HL-60/S4 treated with phorbol 12-myristate 13-acetate at 8.2 ng/mL for 4 days and 3 days (cell line): ENCODE results near the gene CD86.
"Not testable (repeated sequence)": the region's sequence is repeated elsewhere in the genome, so short reads cannot be mapped to it uniquely, and the experiment has no call there.

ENCODE experiments used
- in situ Hi-C: fragments of 300-500 bp; cut with MboI; formaldehyde crosslinking; loops from 2 replicates; pipeline ENCODE4 v1.15.0; 2022; ENCODE audit warnings: low sequenced_read_pairs

Gene CD86

DNA sequence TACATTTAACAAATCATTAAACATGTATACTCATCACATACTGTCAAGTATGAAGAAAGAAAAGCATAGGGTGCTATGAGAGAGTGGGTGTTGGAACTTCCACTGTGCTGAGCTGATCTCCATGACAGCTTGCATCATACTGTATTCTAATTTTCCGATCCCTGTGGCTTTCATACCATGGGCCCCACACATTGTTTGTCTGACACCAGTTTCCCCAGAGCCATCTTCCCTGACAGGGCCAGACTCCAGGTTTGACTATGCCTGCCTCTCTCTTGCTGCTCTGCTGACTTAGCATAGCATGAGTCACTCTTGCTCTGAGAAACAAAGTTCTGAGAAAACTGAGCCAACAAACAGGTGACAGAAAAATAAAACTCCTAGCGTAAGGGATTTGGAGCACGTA is 91.3 kb downstream of the CD86 start:
- in situ Hi-C loops: no loop called here

DNA sequence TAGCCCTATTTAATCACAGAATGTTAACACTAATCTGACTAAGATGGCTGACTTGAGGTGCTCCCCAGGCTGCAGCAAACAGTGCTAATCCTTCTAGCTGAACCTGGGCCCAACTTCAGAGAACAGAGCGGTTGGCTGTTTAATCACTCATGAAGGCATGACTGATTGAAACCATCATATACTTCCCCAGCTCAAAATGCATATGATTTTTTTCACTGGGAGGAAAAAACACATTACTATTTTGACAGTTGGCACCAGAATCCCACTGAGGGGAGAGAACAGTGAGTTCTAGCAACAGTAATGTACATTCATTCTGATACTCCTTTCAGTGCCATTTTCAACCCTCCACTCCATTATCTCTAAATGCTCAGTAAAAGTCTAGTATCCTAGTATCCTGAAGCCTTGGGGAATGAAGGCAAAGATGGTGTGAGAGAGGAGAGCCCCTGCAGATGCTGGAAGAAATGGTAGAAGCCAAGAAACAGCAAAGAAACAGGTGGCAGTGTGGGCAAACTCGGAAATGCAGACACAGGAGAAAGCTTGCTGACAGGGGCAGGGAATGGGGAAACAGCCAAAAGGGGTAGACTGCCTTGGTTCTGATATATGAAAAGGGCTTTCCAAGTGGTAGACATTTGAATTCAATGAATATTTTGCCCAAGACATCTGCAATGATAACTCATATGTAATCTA is 93.9 kb downstream of the CD86 start:
- in situ Hi-C loops: no loop called here

DNA sequence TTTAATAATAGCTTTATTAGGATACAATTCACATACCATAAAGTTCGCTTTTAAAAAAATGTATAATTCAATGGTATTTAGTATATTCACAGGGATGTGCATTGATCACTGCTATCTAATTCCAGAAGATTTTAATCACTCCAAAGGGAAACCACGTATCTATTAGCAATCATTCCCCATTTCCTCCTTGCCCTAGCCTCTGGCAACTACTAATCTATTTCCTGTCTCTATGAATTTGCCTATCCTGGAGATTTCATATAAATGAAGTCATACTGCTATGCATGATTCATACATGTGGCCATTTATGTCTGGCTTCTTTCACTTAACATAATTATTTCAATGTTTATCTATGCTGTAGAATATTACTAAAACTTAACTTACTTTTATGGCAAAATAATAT is 96.3 kb downstream of the CD86 start:
- in situ Hi-C loops: no loop called here

DNA sequence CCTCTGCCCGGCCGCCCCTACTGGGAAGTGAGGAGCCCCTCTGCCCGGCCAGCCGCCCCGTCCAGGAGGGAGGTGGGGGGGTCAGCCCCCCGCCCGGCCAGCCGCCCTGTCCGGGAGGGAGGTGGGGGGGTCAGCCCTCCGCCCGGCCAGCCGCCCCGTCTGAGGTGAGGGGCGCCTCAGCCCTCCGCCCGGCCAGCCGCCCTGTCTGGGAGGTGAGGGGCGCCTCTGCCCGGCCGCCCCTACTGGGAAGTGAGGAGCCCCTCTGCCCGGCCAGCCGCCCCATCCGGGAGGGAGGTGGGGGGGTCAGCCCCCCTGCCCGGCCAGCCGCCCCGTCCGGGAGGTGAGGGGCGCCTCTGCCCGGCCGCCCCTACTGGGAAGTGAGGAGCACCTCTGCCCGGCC is 109.8 kb downstream of the CD86 start:
- in situ Hi-C loops: not testable (repeated sequence)

DNA sequence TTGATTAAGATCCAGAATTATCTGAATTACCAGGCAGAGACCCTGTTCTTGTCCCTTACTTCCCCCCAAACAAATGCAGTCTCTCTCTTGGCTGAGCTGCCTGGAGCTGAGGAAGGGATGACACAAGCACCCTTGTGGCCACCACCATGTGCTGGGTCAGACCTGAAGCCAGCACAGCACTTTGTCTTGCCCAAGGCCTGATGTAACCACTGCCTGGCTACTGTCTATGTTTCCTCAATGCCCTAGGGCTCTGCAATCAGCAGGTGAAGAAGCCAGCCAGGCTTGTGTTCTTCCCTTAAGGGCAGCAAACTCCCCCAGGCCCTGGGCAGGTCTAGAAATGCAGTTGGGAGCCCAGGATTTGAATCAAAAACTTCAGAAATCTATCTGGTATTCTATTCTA is 112.5 kb downstream of the CD86 start:
- in situ Hi-C loops: no loop called here

DNA sequence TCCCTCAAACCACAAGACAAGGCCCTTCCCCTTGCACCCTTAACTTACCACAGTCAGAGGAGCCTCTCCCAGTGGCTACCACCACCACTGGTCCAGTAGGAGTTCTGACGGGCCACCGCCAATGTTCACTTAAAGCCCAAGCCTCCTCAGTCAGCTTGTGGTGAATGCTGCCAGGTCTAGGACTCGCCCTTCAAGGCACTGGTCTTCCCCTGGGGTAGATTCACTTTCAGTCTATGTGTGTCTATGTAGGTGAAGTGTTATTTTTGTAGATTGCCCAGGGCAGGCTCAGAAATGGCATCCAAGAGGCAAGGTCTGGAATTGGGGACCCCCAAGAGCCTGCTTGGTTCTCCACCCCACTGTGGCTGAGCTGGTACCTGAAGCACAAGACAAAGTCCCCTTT is 112.9 kb downstream of the CD86 start:
- in situ Hi-C loops: no loop called here

DNA sequence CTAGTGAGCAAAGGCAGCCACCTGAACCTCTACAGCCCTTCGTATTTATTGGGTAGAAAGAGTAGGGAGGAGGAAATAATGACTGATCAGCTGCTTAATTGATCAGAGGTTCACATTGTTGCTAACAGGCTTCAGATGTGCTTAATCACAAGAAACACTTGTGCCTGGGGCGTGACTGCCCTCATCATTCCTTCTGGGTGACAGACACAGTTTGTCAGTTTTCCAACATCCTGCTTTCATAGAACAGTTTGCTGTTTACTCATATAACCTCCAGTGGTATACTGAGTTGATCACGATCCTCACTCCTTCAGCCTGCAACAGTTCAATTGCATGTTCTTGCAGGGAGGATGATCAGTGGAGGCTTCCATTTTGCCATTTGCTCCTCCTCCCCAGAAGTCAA is 114.7 kb downstream of the CD86 start:
- in situ Hi-C loops: no loop called here
